ENCODE measurements around the gene PPP1R9B. TPM values are rescaled to one million over a fixed set of nuclear protein-coding genes. Genes with fewer than 3 reads are reported as not detected.
A peak's percentile ranks its signal among the peaks of the same experiment; 100 is the strongest.

Gene PPP1R9B
- total RNA-seq, 1 donor from 2014 or later: 73.6 TPM

GRCh38 chr17:50199211-50199802, 48.8 kb upstream of the PPP1R9B start:
- TF ChIP-seq CTCF (IDR thresholded peaks at IDR 0.05; ENCODE audit: insufficient read depth, low read depth, low read length) (no peak), EZH2 (IDR thresholded peaks at IDR 0.05; ENCODE audit: insufficient read depth, low read length) (no peak)
- H3K27ac ChIP-seq (ENCODE audit: low read depth, low read length): peak overlapping the region; percentile 98
- H3K4me1 Mint-ChIP-seq (ENCODE audit: low read depth, unreplicated experiment): peaks cover 49% of the 10 kb centered on the region
- peak overlapping the region; percentile 100 for H3K9ac ChIP-seq (ENCODE audit: low read length)
- H3K36me3 ChIP-seq (ENCODE audit: insufficient read depth, low read length): peaks cover 42% of the 10 kb centered on the region
- no peak overlapping the region for H2AFZ ChIP-seq (ENCODE audit: low read depth, low read length)
- H3K36me3 Mint-ChIP-seq (ENCODE audit: low read depth, unreplicated experiment): peaks cover 50% of the 10 kb centered on the region
- peak overlapping the region; percentile 98 for H3K27ac Mint-ChIP-seq (ENCODE audit: unreplicated experiment)
- H3K27me3 ChIP-seq (ENCODE audit: insufficient read depth, low read length): no peaks in the 10 kb centered on the region
- FAIRE-seq (no peak), DNase-seq (ENCODE audit: low read depth) (no peak)
- H3K4me3 ChIP-seq (ENCODE audit: insufficient read depth, low read depth, low read length): peak overlapping the region; percentile 96
- peaks cover 96% of the 10 kb centered on the region for H3K79me2 ChIP-seq (ENCODE audit: insufficient read depth, low read length)
- no peaks in the 10 kb centered on the region for H3K27me3 Mint-ChIP-seq (ENCODE audit: low read depth, unreplicated experiment)
- H3K4me2 ChIP-seq (ENCODE audit: low read length): peak overlapping the region; percentile 89
- peaks cover 68% of the 10 kb centered on the region for H3K4me1 ChIP-seq (ENCODE audit: insufficient read depth, low read length)
- peaks cover 69% of the 10 kb centered on the region for H4K20me1 ChIP-seq (ENCODE audit: insufficient read depth, low read length)
- peak overlapping the region; percentile 93 for H3K4me3 Mint-ChIP-seq (ENCODE audit: unreplicated experiment)
- H3K9me3 ChIP-seq (ENCODE audit: insufficient read depth, low read depth, low read length): no peaks in the 10 kb centered on the region
- H3K9me3 Mint-ChIP-seq (ENCODE audit: unreplicated experiment): peaks cover 2% of the 10 kb centered on the region

- Histone ChIP-seq H2AFZ (ENCODE audit: low read depth, low read length) (no peak overlapping the region), H4K20me1 (ENCODE audit: insufficient read depth, low read length) (peaks cover 79% of the 10 kb centered on the region), H3K79me2 (ENCODE audit: insufficient read depth, low read length) (peaks cover 97% of the 10 kb centered on the region), H3K4me1 (ENCODE audit: insufficient read depth, low read length) (peaks cover 65% of the 10 kb centered on the region), H3K4me3 (ENCODE audit: insufficient read depth, low read depth, low read length) (peak overlapping the region; percentile 96), H3K36me3 (ENCODE audit: insufficient read depth, low read length) (peaks cover 51% of the 10 kb centered on the region), H3K4me2 (ENCODE audit: low read length) (peak overlapping the region; percentile 89), H3K9ac (ENCODE audit: low read length) (peak overlapping the region; percentile 100), H3K27me3 (ENCODE audit: insufficient read depth, low read length) (no peaks in the 10 kb centered on the region), H3K27ac (ENCODE audit: low read depth, low read length) (peak overlapping the region; percentile 98), H3K9me3 (ENCODE audit: insufficient read depth, low read depth, low read length) (no peaks in the 10 kb centered on the region)
- H3K36me3 Mint-ChIP-seq (ENCODE audit: low read depth, unreplicated experiment): peaks cover 57% of the 10 kb centered on the region
- H3K27ac Mint-ChIP-seq (ENCODE audit: unreplicated experiment): peak overlapping the region; percentile 98
- FAIRE-seq (peak; percentile 26), DNase-seq (ENCODE audit: low read depth) (no peak)
- H3K27me3 Mint-ChIP-seq (ENCODE audit: low read depth, unreplicated experiment): no peaks in the 10 kb centered on the region
- H3K9me3 Mint-ChIP-seq (ENCODE audit: unreplicated experiment): peaks cover 2% of the 10 kb centered on the region
- H3K4me1 Mint-ChIP-seq (ENCODE audit: low read depth, unreplicated experiment): peaks cover 52% of the 10 kb centered on the region
- TF ChIP-seq CTCF (IDR thresholded peaks at IDR 0.05; ENCODE audit: insufficient read depth, low read depth, low read length) (peak; percentile 60), EZH2 (IDR thresholded peaks at IDR 0.05; ENCODE audit: insufficient read depth, low read length) (no peak)
- H3K4me3 Mint-ChIP-seq (ENCODE audit: unreplicated experiment): peak overlapping the region; percentile 93
Measured at GRCh38 chr17:50198026-50198669, 47.7 kb upstream of the PPP1R9B start.

GRCh38 chr17:50196826-50197225, 46.3 kb upstream of the PPP1R9B start:
- Histone ChIP-seq H3K27me3 (ENCODE audit: insufficient read depth, low read length) (no peaks in the 10 kb centered on the region), H3K27ac (ENCODE audit: low read depth, low read length) (peak overlapping the region; percentile 98), H3K79me2 (ENCODE audit: insufficient read depth, low read length) (peaks cover 96% of the 10 kb centered on the region), H3K4me2 (ENCODE audit: low read length) (peak overlapping the region; percentile 89), H3K36me3 (ENCODE audit: insufficient read depth, low read length) (peaks cover 65% of the 10 kb centered on the region), H4K20me1 (ENCODE audit: insufficient read depth, low read length) (peaks cover 93% of the 10 kb centered on the region), H2AFZ (ENCODE audit: low read depth, low read length) (no peak overlapping the region), H3K4me3 (ENCODE audit: insufficient read depth, low read depth, low read length) (peak overlapping the region; percentile 96), H3K9me3 (ENCODE audit: insufficient read depth, low read depth, low read length) (no peaks in the 10 kb centered on the region), H3K9ac (ENCODE audit: low read length) (peak overlapping the region; percentile 100), H3K4me1 (ENCODE audit: insufficient read depth, low read length) (peaks cover 65% of the 10 kb centered on the region)
- Mint-ChIP-seq H3K4me1 (ENCODE audit: low read depth, unreplicated experiment) (peaks cover 44% of the 10 kb centered on the region), H3K4me3 (ENCODE audit: unreplicated experiment) (peak overlapping the region; percentile 93), H3K27ac (ENCODE audit: unreplicated experiment) (peak overlapping the region; percentile 98), H3K9me3 (ENCODE audit: unreplicated experiment) (peaks cover 2% of the 10 kb centered on the region), H3K36me3 (ENCODE audit: low read depth, unreplicated experiment) (peaks cover 58% of the 10 kb centered on the region), H3K27me3 (ENCODE audit: low read depth, unreplicated experiment) (no peaks in the 10 kb centered on the region)
- DNase-seq (ENCODE audit: low read depth) (peak; percentile 66), FAIRE-seq (peak; percentile 82)
- TF ChIP-seq CTCF (IDR thresholded peaks at IDR 0.05; ENCODE audit: insufficient read depth, low read depth, low read length): no peak
- no peak for TF ChIP-seq EZH2 (IDR thresholded peaks at IDR 0.05; ENCODE audit: insufficient read depth, low read length)

Measured in astrocyte (in vitro differentiated cells and primary cell).